HTR-8/SVneo (cell line): Measurements from ENCODE around the gene PLEKHA1.

ENCODE experiments used
- DNase-seq: peaks from one replicate; pipeline ENCODE4 v3.0.0; 2011; ENCODE audit warnings: low spot score, mixed read lengths; ENCODE audit not compliant: insufficient read length
- FAIRE-seq: peaks from 2 replicates; lab custom pipeline; 2011; peaks lifted over from hg19 to GRCh38; lab: Jason Lieb, UNC

PLEKHA1 gene

DNA sequence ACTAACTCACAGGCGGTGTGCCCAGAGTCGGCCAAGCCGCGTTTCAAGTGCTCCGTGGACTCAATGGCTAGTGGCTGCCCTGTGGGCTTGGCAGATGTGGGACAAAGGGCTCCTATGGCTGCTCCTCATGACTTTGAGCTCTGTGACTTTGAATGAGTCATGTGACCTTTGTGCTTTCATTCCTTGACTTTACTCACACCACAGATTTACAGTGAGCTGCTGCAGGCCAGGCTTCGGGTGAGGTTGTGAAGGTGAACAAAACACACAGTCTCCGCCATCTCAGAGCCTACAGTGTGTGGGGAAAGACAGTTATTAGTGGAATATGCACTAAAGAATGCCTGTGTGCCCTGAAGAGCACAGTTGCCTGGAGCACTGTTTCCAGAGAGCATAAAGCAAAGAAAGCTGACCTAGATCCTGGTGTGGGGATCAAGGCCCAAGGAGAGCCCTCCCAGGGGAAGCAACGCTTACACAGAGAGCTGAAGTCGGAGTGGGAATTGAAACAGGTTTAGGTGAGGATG lies 29.7 kb upstream of the PLEKHA1 start:
- FAIRE-seq (no peak), DNase-seq (peak; percentile 2)

DNA sequence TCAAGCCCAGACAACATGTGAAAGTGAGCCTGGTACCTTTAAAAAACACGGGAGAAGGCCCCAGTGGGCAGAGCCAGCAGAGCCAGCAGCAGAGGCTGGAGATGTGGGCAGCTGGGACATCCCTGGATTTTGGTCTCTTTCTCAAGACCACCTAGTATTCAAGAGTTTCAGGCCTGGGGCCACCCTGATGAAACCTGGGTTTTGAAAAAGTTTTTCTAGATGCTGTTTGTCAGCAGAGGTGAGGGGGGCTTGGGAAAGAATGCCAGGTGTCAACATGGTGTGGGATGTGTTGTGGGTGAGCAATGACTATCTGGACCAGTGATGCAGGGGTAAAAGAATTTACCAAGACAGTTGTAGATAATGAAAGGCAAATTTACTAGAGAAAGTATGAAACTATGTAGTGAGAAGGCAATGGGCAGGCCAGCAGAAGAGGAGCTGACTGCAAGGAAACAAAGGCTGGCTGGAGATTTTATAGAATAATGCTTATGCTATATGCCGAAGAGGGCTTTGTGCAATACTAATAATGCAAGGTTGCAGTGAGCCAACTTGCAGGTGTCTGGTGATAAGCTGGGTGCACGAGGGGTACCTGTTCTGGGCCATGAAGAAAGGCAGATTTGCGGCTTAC lies 28.1 kb upstream of the PLEKHA1 start:
- FAIRE-seq (no peak), DNase-seq (no peak)

DNA sequence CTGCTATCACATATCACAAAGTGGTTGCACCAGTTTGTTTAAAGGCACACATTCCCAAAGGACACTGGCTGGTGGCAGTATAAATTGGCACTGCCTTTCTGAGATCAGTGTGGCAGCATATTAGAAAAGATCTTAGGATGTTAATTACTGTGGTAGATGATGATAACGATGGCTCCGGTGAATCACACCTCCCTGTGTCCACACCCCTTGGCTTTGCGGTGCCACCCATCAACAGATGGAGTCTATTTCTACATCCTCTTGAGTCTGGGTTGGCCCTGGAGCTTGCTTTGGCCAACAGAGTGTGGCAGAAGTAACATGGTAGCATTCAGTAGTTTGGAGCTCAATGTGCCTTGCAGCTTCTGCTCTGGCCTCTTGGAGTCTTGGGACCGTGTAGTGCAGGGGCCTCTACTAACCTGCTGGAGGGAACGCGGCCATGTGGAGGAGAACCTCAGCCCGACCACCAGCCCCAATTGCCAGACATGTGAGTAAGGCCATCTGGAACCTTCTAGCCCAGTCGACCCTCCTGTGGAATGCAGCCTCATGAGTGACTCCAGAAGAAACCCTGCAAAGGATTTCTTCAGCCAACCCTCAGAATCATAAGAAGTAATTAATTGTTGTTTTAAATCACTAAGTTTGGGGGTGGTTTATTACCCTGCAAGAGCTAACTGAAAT lies 27.2 kb upstream of the PLEKHA1 start:
- DNase-seq, result no peak
- no peak for FAIRE-seq

DNA sequence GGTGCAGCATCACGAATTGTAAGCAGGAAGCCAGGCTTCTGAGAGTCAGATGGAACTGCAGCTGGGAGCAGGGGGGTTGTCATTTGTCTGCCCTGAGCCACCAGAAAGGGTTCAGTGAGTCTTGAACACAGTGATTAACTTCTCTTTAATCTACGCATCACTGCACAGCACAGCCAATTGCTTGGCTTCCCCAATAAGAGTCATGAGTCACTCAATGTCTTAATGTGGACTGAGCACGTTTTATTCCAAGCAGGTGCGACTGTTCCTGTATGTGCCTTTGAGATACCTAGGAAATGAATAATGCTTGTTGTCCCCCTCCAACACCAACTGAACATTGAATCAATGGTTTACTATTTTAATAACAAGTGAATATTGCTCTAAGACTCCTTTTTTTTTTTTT lies 26.0 kb upstream of the PLEKHA1 start:
- FAIRE-seq, result no peak
- no peak for DNase-seq

DNA sequence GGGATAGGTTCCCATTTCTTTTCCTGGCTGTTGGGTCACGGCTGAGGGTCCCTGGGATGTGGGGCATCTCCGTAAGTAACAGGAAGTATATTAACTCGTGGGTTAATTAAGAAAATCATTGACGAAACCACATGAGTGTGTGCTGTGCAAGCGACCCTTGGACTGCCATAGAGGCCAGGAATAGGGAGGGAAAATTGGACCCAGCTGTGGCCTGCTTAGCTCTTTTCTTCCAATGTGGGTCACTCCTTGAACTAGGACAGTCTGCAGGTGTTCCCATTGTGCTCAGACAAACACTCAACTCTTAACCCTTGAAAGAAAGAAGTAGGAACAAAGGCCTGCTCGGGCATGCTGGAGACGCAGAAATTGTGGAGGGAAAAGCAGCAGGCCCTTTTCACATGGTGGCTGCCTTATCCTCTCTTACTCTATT lies 25.6 kb upstream of the PLEKHA1 start:
- DNase-seq (no peak), FAIRE-seq (no peak)

DNA sequence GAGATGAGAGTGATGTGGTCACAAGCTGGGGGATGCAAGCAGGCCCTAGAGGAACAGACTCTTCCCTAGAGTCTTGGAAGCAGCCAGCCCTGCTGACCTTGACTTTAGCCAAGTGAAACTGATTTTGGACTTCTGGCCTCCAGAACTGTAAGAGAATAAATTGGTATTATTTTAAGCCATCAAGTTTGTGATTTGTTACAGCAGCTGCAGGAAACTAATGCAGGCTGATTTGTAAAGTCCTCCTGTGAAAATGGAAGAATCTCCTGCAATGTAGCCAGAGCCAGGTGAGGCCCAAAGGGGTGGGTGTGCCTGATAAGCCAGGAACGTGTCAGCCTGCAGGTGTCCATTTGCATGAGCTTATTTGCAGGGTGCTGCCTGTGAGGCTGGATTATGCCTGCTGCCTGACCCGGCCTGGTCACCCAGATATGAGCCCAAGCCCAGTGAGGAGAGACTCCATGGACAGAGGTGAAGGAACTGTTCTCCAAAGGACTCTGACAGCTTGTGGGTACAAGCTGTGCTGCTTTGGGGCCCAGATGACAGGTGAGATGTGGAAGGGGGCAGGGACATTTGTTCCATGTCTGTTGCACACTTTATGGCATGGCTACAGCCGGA lies 24.6 kb upstream of the PLEKHA1 start:
- FAIRE-seq (no peak), DNase-seq (no peak)

DNA sequence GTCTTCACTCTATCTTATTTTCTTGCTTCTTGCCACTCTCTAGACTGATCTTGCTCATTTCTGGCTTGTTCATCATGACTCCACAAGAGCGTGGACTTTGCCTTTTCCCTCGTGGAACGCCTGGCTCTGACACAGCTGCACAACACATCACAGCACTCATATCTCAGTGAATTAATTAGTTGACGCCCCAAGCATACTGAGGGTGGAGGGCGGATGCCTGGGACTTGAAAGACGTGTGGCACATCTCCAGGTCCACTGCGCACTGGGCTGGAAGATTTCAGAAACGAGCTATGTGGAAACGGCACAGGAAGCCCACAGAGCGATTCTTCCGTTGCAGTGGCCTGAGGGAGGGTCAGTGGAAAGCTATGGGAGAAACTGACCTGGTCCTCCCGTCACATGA lies 23.6 kb upstream of the PLEKHA1 start:
- DNase-seq (no peak), FAIRE-seq (no peak)

DNA sequence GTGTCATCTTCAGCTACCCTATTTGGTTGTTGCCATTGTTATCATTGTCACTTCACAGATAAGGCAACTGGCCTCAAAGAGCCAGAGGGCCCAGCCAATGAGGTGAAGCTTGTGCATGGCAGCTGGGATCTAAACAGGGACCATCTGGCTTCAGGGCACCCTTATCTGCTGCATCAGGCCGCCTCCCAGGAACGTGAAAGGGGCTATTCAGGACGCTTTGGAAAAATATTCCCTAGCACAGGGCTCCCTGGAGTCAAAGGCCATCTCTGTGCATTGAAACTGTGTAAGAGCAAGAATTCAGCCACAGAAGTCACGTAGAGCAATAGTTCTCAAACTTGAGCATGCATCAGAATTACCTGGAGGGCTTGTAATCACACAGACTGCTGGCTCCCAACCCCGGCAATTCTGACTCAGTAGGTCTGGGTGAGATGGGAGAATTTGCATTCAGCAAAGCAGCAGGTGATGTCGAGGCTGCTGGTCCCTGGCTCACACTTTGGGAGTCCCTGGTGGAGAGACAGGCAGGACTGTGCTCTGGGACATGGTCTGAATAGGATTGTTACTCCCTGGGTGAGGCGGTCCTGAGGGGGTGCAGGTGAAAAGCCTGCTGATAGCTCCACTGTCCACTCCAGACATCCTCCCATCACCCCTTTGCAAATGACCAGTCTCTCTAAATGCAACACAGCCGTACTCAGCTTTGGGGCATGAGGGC lies 21.5 kb upstream of the PLEKHA1 start:
- DNase-seq, result no peak
- FAIRE-seq, result no peak

DNA sequence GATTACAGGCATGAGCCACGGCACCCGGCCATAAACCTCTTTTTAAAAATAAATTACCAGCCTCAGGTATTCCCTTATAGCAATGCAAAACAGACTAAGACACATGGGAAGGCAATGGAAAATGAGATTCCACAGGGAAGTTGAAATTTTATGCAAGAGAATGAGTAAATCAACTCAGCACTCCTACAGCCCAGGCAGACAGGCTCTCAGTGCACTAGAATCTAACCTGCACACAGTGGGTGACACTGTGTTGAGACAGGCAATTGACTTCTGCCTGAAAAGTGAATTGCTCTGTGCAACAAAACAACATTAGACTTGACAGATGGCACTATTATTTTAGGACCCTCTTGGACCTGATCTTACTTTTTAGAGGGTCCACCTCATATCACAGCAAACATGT lies 20.1 kb upstream of the PLEKHA1 start:
- DNase-seq, result no peak
- FAIRE-seq, result no peak

DNA sequence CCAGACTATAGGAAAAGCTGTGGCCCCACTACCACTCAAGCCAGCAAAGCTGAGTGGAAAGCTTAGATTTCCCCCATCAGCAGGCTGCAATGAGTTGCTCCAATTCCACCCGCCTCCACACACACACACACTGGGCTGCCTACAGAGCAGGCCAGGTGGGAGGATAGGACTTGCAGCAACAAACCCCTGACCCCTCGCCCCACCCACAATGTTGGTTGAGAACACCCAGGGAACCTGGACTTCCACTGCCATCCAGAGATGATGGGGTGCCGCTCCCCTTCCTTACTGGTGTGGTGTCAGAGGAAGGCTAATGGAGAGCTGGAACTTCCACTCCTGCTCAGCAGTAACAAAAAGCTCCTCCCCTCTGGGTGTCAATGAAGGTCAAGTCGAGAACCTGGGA lies 16.8 kb upstream of the PLEKHA1 start:
- DNase-seq (no peak), FAIRE-seq (no peak)

DNA sequence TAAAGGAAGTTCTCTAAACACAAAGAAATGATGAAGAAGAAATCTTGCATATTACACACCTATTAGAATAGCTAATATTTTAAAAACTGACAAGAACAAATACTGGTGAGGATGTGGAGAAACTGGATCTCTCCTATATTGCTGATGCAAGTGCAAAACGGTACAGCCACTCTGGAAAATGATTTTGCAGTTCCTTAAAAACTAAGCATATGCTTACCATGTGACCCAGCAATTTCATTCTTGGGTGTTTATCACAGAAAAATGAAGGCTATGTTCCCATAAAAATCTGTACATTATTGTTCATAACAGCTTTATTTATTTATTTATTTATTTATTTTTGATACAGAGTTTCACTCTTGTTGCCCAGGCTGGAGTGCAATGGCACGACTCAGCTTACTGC lies 14.9 kb upstream of the PLEKHA1 start:
- FAIRE-seq (no peak), DNase-seq (no peak)

DNA sequence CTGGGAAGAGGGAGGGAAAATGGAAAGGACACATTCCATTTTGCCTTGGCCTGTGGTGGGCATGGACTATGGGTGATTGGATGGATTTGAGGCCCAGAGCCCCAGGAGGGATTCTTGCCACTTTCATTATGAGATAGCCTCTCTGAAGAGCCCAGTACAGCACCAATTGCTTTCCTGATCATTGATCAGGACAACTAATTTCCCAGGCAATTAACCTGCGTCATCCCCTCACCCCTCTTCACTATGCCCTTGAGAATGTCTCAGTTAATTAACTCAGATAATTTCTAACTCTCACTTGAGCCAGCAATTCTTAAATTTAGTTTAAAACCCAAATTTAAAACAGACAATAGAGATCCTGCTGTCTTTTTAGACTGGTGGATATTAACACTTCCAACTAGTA lies 13.5 kb upstream of the PLEKHA1 start:
- DNase-seq (no peak), FAIRE-seq (no peak)

DNA sequence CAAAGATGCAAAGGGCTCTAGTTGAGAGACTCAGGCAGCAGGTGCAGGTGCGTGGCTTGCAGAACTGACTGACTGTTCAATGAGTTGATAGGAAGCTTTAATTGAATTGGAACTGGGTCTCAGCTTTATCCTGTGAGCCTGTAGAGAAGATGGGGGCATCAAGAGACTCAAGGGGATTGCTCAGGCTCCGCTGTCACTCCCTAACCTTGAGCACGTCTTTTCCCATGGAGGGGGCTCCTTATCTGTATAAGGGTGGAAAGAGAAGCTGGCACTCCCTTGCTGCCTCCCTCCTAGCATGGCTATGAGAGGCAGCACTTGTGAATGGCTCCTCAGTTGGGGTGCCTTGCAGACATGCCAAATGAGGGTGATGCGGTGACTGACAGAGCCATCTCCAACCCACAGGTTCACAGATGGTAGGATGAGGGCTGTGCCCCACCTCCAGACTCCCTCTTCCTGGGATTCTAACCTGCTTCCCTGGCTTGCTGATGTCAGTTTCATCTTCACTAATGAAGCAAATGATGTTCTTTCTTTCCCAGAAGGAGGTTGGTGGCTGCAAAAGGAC lies 12.4 kb upstream of the PLEKHA1 start:
- FAIRE-seq (no peak), DNase-seq (no peak)

DNA sequence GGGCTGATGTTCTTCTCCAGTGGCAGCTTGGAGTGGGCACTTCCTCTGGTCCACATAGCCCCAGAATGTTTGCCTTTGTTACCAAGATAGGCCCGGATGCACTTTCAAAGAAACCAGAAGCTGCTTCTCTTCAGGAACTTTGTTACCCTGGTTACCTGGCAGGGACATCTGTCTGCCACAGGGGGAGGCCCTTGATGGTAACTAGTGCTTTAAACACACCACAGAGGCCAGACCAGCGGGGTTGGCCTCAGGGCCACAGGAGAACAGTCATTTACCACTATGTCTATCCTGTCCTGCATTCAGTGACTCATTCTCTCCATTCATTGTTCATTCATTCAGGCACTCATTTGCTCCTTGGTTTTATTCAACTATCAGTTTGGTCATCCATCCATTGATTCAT lies 11.9 kb upstream of the PLEKHA1 start:
- no peak for FAIRE-seq
- no peak for DNase-seq

DNA sequence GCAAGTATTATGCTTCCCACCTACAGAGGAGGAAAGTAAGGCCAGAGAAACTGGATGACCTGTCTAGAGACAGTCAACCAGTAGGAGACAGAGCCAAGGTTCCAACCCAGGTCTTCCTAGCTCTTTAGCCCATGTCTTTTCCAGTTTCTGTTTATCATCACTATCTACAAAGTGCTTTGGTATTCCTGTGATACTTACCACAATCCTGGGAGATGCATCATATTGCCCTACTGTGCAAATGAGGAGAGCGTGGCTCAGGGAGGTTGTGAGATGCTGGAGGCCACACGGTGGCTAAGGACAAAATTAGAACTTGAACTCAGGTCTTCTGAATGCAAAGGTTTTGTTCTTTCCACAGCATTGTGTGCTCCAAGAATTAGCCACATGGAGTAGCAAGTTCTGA lies 11.2 kb upstream of the PLEKHA1 start:
- no peak for FAIRE-seq

DNA sequence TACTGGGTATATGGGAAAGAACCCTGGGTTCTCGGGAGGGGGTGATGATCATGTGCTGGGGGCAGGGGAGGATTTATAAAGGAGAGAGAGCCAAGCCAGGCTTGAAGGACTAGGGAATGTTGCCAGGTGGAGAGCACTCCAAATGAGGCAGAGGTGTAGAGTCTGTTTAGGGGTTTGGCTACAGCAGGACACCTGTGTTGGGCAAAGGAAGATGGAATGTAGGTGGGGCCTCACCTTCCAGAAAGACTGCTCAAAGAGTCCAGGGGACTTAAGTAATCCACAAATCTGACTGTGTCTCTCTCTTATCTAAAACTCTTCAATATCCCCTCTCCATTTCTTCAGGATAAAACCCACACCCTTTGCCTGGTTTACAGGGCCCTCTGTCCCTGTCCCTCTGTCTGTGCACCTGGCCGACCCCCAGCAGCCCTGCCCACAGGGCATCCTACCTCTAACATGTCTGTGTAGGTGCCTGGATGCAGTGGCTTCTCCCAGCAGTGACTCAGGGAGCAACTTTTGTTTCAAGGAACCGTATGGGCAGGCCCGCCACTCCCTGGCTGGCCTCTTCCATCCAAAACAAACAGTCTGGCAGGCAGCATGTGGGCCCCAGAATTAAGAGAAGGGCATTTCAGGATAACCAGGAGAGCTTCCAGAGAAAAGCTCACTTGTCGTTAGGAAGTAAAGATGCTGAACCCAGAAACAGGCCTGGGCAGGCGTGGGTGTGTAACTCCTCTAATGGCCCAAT lies 10.6 kb upstream of the PLEKHA1 start:
- FAIRE-seq (no peak), DNase-seq (no peak)

More for the DNA sequence above, 11.2 kb upstream of the PLEKHA1 start:
- DNase-seq, result no peak

DNA sequence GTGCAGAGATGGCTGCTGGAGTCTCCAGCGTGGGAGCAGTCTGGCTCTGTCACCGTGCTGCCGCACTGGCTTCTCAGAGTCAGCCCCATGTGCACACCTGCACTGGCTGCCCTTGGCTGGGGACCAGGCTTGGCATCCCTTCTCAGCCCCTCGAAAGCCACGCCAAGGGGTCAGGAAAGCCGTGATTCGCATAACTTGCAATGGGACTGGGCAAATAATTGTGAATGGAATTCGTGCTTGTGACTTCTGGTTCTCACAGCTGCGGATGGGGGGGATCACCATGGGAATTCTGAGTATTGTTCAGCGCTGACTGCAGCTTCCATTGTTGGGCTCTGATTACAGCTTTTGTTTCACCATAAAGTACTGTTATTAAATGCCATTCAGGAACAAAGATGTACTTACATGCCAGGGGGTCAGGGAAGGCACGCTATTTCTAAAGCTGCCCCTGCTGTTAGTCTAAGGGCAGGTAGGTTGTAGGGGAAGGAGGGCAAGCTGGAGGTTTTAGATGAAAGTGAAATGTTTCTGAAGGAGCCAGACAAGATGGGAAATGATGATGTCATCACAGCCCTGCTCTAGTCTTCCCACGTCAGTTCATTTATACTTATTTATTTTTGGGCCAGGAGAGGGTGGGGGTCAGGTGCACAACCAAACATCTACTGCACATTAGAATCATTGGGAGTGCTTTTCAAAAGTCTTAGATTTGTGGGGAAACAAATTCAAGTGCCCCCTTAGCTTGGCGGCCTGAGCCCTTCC lies 5.8 kb upstream of the PLEKHA1 start:
- DNase-seq (no peak), FAIRE-seq (no peak)

DNA sequence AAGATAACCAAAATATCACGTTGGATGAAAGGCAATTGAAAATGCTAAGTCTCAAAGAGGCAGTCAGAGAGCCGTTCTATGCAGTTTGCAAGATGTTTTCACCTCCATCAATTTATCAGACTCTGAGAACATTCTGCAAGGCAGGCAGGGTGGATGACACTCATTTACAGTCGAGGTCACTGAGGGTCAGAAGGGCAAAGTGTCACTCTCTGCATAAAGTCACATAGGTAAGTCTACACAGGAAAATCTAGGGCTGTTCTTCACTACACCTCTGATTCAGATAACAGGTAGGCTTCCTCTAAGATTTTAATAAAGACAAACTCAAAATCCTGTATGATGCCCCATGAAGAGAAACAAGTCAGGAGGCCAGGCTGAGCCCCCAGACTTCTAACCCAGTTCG lies 1.4 kb upstream of the PLEKHA1 start:
- FAIRE-seq (no peak), DNase-seq (no peak)

DNA sequence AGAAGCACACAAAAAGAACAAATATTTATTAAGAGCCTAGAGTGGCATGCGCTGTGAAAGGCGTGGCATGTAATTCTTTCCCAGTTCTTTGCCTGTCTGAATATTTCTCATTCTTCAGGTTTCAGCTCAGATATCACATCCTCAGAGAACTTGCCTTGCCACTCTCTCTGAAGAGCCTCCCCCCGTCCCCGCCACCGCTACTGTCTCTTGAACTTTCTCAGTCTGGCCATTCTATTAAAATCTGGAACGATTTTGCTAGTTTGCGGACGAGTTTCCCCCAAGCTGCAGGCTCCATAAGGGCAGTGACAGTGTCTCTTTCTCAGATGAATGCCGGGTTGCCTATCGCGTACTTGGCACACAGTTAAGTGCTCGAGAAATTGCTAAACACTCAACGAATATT lies 787 bp upstream of the PLEKHA1 start:
- no peak for FAIRE-seq

More for the DNA sequence above, 787 bp upstream of the PLEKHA1 start:
- DNase-seq, result peak; percentile 12
